ENCODE measurements around the gene IHH.

DNA sequence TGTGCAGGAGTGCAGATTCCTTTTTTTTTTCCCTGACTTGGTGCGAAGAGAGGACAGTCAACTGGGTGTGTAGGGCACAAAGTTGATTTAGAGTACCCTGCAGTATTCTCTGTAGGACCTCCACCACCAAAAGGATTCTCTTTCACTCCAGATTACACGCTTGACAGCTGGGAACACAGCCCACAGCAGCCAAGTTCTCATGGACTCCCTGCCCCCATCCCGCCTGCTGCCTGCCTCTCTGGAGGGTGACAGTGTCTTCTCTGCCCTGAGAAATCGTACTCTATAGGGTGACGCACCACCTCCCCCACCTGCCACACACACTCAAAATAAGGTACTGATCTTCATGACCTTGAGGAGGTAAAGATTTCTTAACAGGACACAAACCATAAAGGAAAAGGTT is 26.6 kb upstream of the IHH start:
- TF ChIP-seq, protein P1, sequence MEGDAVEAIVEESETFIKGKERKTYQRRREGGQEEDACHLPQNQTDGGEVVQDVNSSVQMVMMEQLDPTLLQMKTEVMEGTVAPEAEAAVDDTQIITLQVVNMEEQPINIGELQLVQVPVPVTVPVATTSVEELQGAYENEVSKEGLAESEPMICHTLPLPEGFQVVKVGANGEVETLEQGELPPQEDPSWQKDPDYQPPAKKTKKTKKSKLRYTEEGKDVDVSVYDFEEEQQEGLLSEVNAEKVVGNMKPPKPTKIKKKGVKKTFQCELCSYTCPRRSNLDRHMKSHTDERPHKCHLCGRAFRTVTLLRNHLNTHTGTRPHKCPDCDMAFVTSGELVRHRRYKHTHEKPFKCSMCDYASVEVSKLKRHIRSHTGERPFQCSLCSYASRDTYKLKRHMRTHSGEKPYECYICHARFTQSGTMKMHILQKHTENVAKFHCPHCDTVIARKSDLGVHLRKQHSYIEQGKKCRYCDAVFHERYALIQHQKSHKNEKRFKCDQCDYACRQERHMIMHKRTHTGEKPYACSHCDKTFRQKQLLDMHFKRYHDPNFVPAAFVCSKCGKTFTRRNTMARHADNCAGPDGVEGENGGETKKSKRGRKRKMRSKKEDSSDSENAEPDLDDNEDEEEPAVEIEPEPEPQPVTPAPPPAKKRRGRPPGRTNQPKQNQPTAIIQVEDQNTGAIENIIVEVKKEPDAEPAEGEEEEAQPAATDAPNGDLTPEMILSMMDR (IDR thresholded peaks at IDR 0.05), result no peak
- no peak for TF ChIP-seq POLR2A (IDR thresholded peaks at IDR 0.05)
